A673 (cell line): Measurements from ENCODE around the gene PAEP. TPM values are rescaled to one million over a fixed set of nuclear protein-coding genes. Genes with fewer than 3 reads are reported as not detected.

Experiments
- BruUV-seq: library from RNA; stranded (reverse); fragments of 400-500 nt; replicated peaks from 2 replicates; lab custom pipeline; 2021; lab: Mats Ljungman, UMichigan
- CTCF ChIA-PET: fragments of 300-600 bp; sonication (Branson Sonifier 250); formaldehyde crosslinking; loops from one replicate; lab custom pipeline; 2022; ENCODE audit warnings: antibody characterized with exemption; lab: Charles Lee
- POLR2A ChIA-PET: fragments of 300-600 bp; sonication (Branson Sonifier 250); formaldehyde crosslinking; loops from one replicate; lab custom pipeline; 2022; ENCODE audit warnings: antibody characterized with exemption; ENCODE audit not compliant: low non-redundant PET; lab: Charles Lee
- DNase-seq: peaks from one replicate; pipeline ENCODE4 v3.0.0-alpha.2; 2015; ENCODE audit warnings: low spot score
- H3K27ac ChIP-seq: fragments of 200-600 bp; sonication (generic); 2 replicates; pipeline ENCODE4 v1.5.1; 2016; ENCODE audit warnings: mixed run types, low read depth, mild to moderate bottlenecking, mixed read lengths, antibody characterized with exemption, low read length; ENCODE audit not compliant: poor library complexity, severe bottlenecking
- H3K27me3 ChIP-seq: fragments of 200-600 bp; sonication (generic); replicated peaks from 2 replicates; pipeline ENCODE4 v1.6.1; 2017; ENCODE audit warnings: mixed run types, low read depth, mild to moderate bottlenecking, mixed read lengths, antibody characterized with exemption, low read length; ENCODE audit not compliant: insufficient read depth, poor library complexity
- H3K36me3 ChIP-seq: fragments of 200-600 bp; sonication (generic); 2 replicates; pipeline ENCODE4 v1.6.1; 2016; ENCODE audit warnings: mixed run types, mild to moderate bottlenecking, mixed read lengths, antibody characterized with exemption, low read length; ENCODE audit not compliant: insufficient read depth, poor library complexity, severe bottlenecking
- H3K4me1 ChIP-seq: fragments of 200-600 bp; sonication (generic); 2 replicates; pipeline ENCODE4 v1.6.1; 2017; ENCODE audit warnings: mixed run types, mild to moderate bottlenecking, mixed read lengths, antibody characterized with exemption, low read length; ENCODE audit not compliant: insufficient read depth, poor library complexity, severe bottlenecking
- H3K4me3 ChIP-seq: fragments of 200-600 bp; sonication (generic); 2 replicates; pipeline ENCODE4 v1.5.1; 2016; ENCODE audit warnings: low read depth, mixed run types, mild to moderate bottlenecking, mixed read lengths, low read length; ENCODE audit not compliant: poor library complexity, severe bottlenecking
- H3K9me3 ChIP-seq: fragments of 200-600 bp; sonication (generic); 2 replicates; pipeline ENCODE4 v1.6.1; 2016; ENCODE audit warnings: mixed run types, low read depth, mild to moderate bottlenecking, mixed read lengths, antibody characterized with exemption, low read length; ENCODE audit not compliant: poor library complexity, severe bottlenecking
- EZH2 ChIP-seq: fragments of 200-600 bp; sonication (generic); IDR thresholded peaks from 2 replicates; pipeline ENCODE4 v1.6.1; 2017; ENCODE audit warnings: borderline replicate concordance, low read depth, mild to moderate bottlenecking, mixed read lengths, antibody characterized with exemption, low read length; ENCODE audit not compliant: poor library complexity, severe bottlenecking
- intact Hi-C: fragments of 100-400 bp; cut with micrococcal nuclease; formaldehyde crosslinking; loops from one replicate; pipeline ENCODE4 v1.10.0; 2022; ENCODE audit not compliant: unreplicated experiment
- total RNA-seq: library from RNA; stranded (reverse); gene quantifications from 2 replicates; pipeline ENCODE4 v1.2.3, GENCODE V29; 2021
- TF ChIP-seq, protein P1 (sequence below): fragments of 300-800, 200-600 bp; sonication (generic); conservative IDR thresholded peaks from 2 replicates; pipeline ENCODE4 v1.5.1; 2017; ENCODE audit warnings: low read depth, mild to moderate bottlenecking, antibody characterized with exemption, low read length, moderate library complexity, mixed read lengths

Gene PAEP
- total RNA-seq, 1 experiment from 2014 or later, result not detected

- no peak overlapping the region for H3K27ac ChIP-seq
- CTCF ChIA-PET, result no interaction called here
- DNase-seq, result no peak
- TF ChIP-seq, protein P1, sequence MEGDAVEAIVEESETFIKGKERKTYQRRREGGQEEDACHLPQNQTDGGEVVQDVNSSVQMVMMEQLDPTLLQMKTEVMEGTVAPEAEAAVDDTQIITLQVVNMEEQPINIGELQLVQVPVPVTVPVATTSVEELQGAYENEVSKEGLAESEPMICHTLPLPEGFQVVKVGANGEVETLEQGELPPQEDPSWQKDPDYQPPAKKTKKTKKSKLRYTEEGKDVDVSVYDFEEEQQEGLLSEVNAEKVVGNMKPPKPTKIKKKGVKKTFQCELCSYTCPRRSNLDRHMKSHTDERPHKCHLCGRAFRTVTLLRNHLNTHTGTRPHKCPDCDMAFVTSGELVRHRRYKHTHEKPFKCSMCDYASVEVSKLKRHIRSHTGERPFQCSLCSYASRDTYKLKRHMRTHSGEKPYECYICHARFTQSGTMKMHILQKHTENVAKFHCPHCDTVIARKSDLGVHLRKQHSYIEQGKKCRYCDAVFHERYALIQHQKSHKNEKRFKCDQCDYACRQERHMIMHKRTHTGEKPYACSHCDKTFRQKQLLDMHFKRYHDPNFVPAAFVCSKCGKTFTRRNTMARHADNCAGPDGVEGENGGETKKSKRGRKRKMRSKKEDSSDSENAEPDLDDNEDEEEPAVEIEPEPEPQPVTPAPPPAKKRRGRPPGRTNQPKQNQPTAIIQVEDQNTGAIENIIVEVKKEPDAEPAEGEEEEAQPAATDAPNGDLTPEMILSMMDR, result no peak
- TF ChIP-seq EZH2, result no peak
- H3K36me3 ChIP-seq, result no peaks in the 10 kb centered on the region
- BruUV-seq, result no TSS peak
- intact Hi-C loops, result no loop called here
- POLR2A ChIA-PET, result no interaction called here
- no peaks in the 10 kb centered on the region for H3K4me1 ChIP-seq
- no peaks in the 10 kb centered on the region for H3K27me3 ChIP-seq
- H3K4me3 ChIP-seq, result no peak overlapping the region
- H3K9me3 ChIP-seq, result peaks cover 4% of the 10 kb centered on the region
Observed at GRCh38 chr9:135589596-135590485, 28.3 kb downstream of the PAEP start.

DNA sequence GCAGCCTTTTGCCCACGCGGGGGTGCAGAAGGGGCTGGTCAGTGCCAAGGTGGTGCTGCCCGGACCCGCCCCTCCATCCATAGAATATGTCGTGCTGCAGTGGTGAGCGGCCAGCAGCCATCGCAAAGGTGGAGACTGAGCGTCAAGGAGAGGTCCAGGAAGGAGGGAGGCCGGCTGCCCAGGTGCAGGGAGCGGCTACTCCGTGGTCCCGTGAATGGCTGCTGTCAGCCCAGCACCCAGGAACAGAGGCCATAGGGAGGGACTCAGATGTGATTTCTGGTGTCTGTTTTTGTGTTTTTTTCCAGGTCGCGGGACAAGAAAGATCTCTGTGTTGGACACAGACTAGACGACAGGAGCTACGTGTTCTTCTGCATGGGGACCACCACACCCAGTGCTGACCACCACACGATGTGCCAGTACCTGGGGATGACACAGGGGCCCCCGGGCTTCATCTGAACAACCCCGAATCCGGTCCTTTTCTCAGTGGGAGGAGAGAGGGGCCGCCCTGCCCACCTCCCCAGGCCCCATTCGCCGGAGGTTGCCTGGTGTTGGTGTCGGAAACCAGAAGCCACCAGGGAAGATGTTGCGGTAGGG lies 29.0 kb downstream of the PAEP start:
- no peaks in the 10 kb centered on the region for H3K36me3 ChIP-seq
- no peaks in the 10 kb centered on the region for H3K4me1 ChIP-seq
- no TSS peak for BruUV-seq
- H3K4me3 ChIP-seq, result no peak overlapping the region
- no peak for DNase-seq
- no peak for TF ChIP-seq EZH2
- TF ChIP-seq, protein P1, result no peak
- no peak overlapping the region for H3K27ac ChIP-seq
- intact Hi-C loops, result no loop called here
- peaks cover 11% of the 10 kb centered on the region for H3K9me3 ChIP-seq
- ChIA-PET POLR2A (no interaction called here), CTCF (no interaction called here)
- H3K27me3 ChIP-seq, result peaks cover 2% of the 10 kb centered on the region

- Histone ChIP-seq H3K27ac (no peak overlapping the region), H3K9me3 (peaks cover 15% of the 10 kb centered on the region), H3K4me3 (no peak overlapping the region), H3K27me3 (peaks cover 2% of the 10 kb centered on the region), H3K4me1 (no peaks in the 10 kb centered on the region), H3K36me3 (no peaks in the 10 kb centered on the region)
- no peak for DNase-seq
- ChIA-PET CTCF (no interaction called here), POLR2A (no interaction called here)
- intact Hi-C loops, result no loop called here
- TF ChIP-seq EZH2, result no peak
- TF ChIP-seq, protein P1, result no peak
- no TSS peak for BruUV-seq
Observed at GRCh38 chr9:135591506-135592330, 30.2 kb downstream of the PAEP start.
